GM19023 (cell line): ENCODE data around the gene ZBED2.
A peak's percentile ranks its signal among the peaks of the same experiment; 100 is the strongest.

Source experiments
- ATAC-seq: cut with Tn5 transposase; IDR thresholded peaks from one replicate; pipeline ENCODE4 v1.9.1; 2021; ENCODE audit warnings: mild to moderate bottlenecking, moderate library complexity; ENCODE audit not compliant: unreplicated experiment

Gene ZBED2

DNA sequence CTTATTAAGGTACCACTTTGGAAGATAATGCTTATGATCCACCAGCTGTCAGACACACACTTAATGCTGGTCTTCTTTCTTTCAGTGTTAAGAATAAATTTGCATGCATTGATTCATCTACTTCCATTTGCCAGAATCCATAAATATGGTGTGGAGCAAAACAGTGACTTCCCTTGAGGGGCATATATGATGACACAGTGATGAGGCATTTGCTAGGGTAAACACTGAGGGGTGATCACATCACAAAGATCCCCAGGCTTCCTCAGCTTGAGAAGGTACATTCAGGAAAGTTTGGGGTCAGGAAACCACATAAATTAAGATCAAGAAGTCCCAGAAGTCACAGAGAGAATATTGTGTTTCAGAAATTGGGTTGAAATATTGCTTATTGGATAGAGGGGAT lies 9.9 kb upstream of the ZBED2 start:
- no peak for ATAC-seq

DNA sequence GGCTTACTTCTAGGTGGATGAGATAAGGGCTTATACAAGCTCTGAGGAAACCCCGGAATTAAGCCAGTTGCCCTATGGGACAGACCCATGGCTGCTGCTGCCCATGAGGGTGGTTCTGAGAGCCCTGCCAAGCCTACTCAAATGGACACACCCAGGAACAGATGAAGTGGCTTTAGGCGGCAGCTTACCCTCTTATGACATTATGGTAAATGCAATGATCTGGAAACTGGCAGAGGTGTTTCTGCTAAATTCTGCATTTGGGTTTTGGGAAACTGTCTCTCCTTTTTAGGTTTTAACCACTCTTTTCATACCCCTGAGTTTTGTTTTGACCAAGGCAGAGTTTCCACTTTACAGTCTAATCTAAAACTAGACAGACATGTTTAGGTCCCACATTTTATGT lies 9.0 kb upstream of the ZBED2 start:
- peak; percentile 27 for ATAC-seq

DNA sequence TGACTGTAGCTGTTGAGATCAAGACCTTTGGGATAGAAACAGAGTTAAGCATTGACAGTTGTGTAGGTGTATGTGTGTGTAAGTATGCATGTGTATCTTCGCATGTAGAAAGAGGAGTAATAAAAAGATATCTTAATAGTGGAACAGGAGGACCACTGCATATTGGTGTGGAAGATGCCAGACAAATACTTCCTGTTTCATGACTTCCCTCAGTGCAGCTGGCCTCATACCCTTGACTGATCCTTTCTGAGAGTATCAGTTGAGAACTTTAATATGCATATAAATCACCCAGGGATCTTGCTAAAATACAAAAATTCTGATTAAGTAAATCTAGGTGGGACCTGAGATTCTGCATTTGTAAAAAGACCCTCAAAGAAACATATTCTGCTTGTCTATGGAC lies 8.5 kb upstream of the ZBED2 start:
- peak; percentile 58 for ATAC-seq

GRCh38 chr3:111601810-111602209 lies 6.7 kb upstream of the ZBED2 start:
- ATAC-seq: no peak

- no peak for ATAC-seq
Measured at GRCh38 chr3:111598552-111598951, 3.4 kb upstream of the ZBED2 start.

DNA sequence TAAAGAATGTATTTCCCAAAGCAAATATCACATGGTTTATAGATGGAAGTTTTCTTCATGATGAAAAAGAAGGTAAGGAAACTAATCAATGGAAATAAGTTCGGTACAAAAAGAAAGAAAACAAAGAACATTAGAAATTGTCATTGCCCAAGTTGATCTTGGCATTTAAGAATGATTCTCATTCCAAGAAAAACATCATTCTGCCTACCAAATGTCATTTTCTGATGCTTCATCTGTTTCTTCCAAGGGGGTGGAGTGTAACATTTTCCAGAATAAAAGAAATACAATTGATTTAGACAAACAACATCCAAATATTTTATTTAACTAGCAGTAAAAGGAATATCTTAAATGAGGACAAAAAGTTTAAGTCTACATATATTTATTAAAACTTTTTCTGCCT lies 3.0 kb upstream of the ZBED2 start:
- no peak for ATAC-seq

GRCh38 chr3:111596328-111596727 lies 1.2 kb upstream of the ZBED2 start:
- ATAC-seq: no peak

GRCh38 chr3:111594781-111595180 lies 365 bp downstream of the ZBED2 start:
- ATAC-seq: no peak

DNA sequence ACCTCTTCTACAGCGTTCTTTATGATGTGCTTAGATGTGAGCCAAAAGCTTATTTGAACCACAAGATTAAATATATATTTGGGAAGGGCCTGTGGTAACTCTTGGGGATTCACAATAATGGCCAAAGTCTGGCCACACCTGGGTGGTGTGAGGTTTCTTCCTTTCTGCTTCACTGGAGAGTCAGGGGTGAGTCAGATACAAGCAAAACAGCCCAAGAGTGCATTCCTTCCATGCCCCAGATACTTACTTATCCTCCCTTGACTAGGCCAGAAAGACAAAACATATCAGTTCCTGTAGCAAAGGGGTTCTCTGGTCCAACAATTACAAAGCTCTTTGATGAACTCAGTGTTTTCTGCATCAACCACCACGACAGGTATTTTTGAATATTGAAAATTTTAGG lies 941 bp downstream of the ZBED2 start:
- ATAC-seq: peak; percentile 74

- no peak for ATAC-seq
Measured at GRCh38 chr3:111593666-111594065, 1.5 kb downstream of the ZBED2 start.

DNA sequence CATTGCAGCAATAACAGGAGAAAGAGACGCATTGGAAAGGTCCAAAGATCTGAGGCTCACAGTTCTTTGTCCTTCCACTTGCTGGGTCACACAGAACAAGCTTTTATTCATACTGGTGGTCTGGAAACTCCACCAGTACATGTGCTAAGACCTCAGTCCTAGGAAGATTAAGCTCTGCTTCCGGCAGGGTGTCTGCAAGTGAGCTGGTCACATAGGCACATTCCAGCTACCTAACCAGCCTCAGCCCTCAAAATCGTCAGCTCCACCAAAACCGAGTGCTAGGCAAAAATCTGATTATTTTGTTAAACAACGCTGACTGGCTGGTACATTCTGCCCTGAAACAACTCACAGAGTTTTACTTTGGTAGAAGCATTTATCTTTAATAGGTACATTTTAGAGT lies 2.2 kb downstream of the ZBED2 start:
- no peak for ATAC-seq

DNA sequence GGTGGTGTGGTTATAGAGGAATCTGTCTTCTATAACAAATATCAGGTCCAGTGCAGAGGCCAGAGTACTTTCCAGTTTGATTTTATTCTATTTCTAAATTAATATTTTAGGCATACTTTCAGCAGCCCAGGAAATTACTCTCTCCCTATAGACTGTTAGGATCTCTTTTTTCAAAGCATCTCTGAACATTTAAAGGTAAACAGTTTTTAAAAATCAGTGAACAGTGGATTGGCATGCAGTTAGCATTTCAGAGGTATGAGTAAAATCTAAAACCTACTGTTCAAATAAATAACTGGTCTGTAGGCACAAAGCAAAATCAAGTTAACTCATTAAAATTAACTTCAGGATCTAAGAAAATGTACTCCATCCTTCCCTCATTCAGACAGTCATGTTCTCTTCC lies 3.0 kb downstream of the ZBED2 start:
- ATAC-seq: no peak

- no peak for ATAC-seq
Measured at GRCh38 chr3:111591555-111591954, 3.6 kb downstream of the ZBED2 start.

DNA sequence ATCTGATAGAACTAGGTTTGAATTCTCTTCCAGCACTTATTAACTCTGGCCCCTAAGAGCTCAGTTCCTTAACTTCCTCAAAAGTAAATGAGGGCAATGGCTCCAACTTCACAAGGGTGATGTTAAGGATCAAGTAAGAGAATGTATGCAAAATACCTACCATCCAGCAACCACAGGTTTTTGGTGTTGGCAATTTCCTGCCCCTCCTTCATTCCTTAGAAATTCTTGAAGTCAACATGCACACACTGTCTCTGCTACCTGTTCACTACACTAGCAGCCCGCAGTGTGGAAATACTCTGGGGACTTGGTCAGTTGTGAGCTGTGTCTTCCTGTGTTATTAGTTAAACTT lies 5.0 kb downstream of the ZBED2 start:
- ATAC-seq: no peak

GRCh38 chr3:111589303-111590142 lies 5.6 kb downstream of the ZBED2 start:
- ATAC-seq: no peak

DNA sequence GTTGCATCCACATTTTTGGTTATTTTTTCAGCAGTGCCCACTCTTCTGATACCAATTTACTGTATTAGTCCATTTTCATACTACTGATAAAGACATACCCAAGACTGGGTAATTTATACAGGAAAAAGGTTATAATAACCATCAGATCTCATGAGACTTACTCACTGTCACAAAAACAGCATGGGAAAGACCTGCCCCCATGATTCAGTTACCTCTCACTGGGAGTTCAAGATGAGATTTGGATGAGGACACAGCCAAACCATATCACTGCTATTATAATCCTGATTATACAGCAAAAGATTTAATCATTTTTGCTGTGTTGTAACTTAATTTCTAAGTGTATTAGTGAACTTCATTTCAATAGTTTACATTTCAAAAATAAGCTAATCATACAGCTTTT lies 6.6 kb downstream of the ZBED2 start:
- no peak for ATAC-seq

DNA sequence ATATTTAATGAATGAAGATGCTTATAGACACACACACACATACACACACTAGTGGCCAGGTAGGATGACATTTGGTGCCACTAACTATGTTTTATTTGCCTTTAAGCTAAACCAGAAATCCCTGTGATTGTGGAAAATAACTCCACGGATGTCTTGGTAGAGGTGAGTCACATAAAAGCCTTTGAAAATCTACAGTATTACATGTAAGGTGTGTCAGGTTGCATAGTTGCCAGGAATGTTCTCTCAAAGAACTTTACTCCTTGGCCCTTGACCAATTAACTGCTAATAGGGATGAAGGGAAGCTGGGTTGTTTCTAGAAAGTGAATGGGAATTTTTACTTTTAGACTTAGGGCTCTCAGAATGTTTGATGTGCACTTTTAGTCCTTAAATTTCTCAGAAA lies 9.9 kb downstream of the ZBED2 start:
- ATAC-seq: no peak

GRCh38 chr3:111584744-111585143 lies 10.4 kb downstream of the ZBED2 start:
- no peak for ATAC-seq

DNA sequence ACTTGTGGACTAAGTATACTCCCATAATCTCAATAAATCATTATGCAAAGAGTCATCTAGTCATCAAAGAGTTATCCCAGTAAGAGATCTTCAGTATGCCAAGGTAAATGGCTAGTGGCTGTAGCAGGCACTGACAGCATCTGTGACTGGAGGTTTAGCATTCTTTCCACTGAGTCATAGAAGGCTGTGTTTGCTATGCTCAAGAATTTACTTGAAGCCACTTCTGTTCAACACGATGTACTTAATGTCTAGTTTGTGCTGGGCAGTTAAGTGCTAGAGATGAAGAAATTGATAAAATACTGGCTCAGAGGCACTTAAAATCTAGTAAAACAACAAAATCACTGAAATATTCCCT lies 13.0 kb downstream of the ZBED2 start:
- ATAC-seq: no peak

- no peak for ATAC-seq
Measured at GRCh38 chr3:111581403-111582119, 13.6 kb downstream of the ZBED2 start.

- ATAC-seq: no peak
Measured at GRCh38 chr3:111579495-111579894, 15.7 kb downstream of the ZBED2 start.

GRCh38 chr3:111578867-111579266 lies 16.3 kb downstream of the ZBED2 start:
- ATAC-seq: no peak
